Hepatocyte (in vitro differentiated cells): ENCODE data around the gene PSMD11. TPM values are rescaled to one million over a fixed set of nuclear protein-coding genes. Genes with fewer than 3 reads are reported as not detected.

Experiments used
- DNase-seq: peaks from one replicate; pipeline ENCODE4 v3.0.0-alpha.2; 2016; ENCODE audit warnings: low spot score
- H2AFZ ChIP-seq: fragments of 200-600 bp; sonication (generic); 2 replicates; pipeline ENCODE4 v1.6.0; 2016; ENCODE audit warnings: antibody characterized with exemption, mild to moderate bottlenecking
- H3K27ac ChIP-seq: fragments of 200-600 bp; sonication (generic); 2 replicates; pipeline ENCODE4 v1.5.1; 2016; ENCODE audit warnings: mild to moderate bottlenecking
- H3K27me3 ChIP-seq: fragments of 200-600 bp; sonication (generic); 2 replicates; pipeline ENCODE4 v1.6.1; 2016
- H3K36me3 ChIP-seq: fragments of 200-600 bp; sonication (generic); replicated peaks from 2 replicates; pipeline ENCODE4 v1.5.1; 2016; ENCODE audit warnings: low read depth; ENCODE audit not compliant: insufficient read depth
- H3K4me1 ChIP-seq: fragments of 200-600 bp; sonication (generic); 2 replicates; pipeline ENCODE4 v1.5.1; 2016; ENCODE audit warnings: mild to moderate bottlenecking, moderate library complexity; ENCODE audit not compliant: insufficient read depth
- H3K4me2 ChIP-seq: fragments of 200-600 bp; sonication (generic); 2 replicates; pipeline ENCODE4 v1.6.0; 2016
- H3K4me3 ChIP-seq: fragments of 200-600 bp; sonication (generic); 2 replicates; pipeline ENCODE4 v1.5.1; 2016; ENCODE audit warnings: mild to moderate bottlenecking
- H3K79me2 ChIP-seq: fragments of 200-600 bp; sonication (generic); 2 replicates; pipeline ENCODE4 v1.6.0; 2017; ENCODE audit warnings: mild to moderate bottlenecking
- H3K9me2 ChIP-seq: fragments of 200-600 bp; sonication (generic); replicated peaks from 2 replicates; pipeline ENCODE4 v1.6.0; 2017; ENCODE audit warnings: mild to moderate bottlenecking; ENCODE audit not compliant: insufficient read depth
- H3K9me3 ChIP-seq: fragments of 200-600 bp; sonication (generic); 2 replicates; pipeline ENCODE4 v1.5.1; 2016; ENCODE audit warnings: low read depth, mild to moderate bottlenecking
- H4K20me1 ChIP-seq: fragments of 200-600 bp; sonication (generic); 2 replicates; pipeline ENCODE4 v1.6.0; 2016; ENCODE audit warnings: mild to moderate bottlenecking; ENCODE audit not compliant: insufficient read depth, poor library complexity, severe bottlenecking
- EZH2 ChIP-seq: fragments of 200-600 bp; sonication (generic); IDR thresholded peaks from 2 replicates; pipeline ENCODE4 v1.6.1; 2016; ENCODE audit warnings: antibody characterized with exemption, mild to moderate bottlenecking, borderline replicate concordance
- EZH2phosphoT487 ChIP-seq: fragments of 200-600 bp; sonication (generic); IDR thresholded peaks from one replicate; pipeline ENCODE4 v1.6.1; 2018; ENCODE audit warnings: antibody characterized with exemption, mild to moderate bottlenecking, low read depth, moderate library complexity; ENCODE audit not compliant: unreplicated experiment, severe bottlenecking
- WGBS: methylation state at CpG from one replicate; pipeline ENCODE4 v1.1.6; 2016; ENCODE audit warnings: low lambda C conversion rate; ENCODE audit errors: missing lambda C conversion rate; 5-methylcytosine and 5-hydroxymethylcytosine counted together
- polyA plus RNA-seq: library from polyadenylated mRNA; unstranded; fragments of >200 nt; fragmentation: Nextera tagmentation; extraction: Ambion mirVana; gene quantifications from 2 replicates; pipeline ENCODE4 v1.2.1, GENCODE V29; 2016
- total RNA-seq: library from RNA; depleted of rRNA; stranded (reverse); fragments of >200 nt; gene quantifications from 2 replicates; pipeline ENCODE4 v1.2.3, GENCODE V29; 2014
- TF ChIP-seq, protein P1 (sequence below): fragments of 200-600 bp; sonication (generic); IDR thresholded peaks from 2 replicates; pipeline ENCODE4 v1.5.1; 2016; ENCODE audit warnings: antibody characterized with exemption, mild to moderate bottlenecking; ENCODE audit not compliant: poor library complexity

PSMD11 gene
- total and polyA plus RNA-seq, 2 experiments from 2014 or later: 62.0 to 141 TPM

- Histone ChIP-seq H3K27me3 (no peaks in the 10 kb centered on the region), H4K20me1 (peaks cover 19% of the 10 kb centered on the region), H3K27ac (no peak overlapping the region), H3K4me1 (no peaks in the 10 kb centered on the region), H3K79me2 (peaks cover 33% of the 10 kb centered on the region), H3K4me2 (no peak overlapping the region), H3K9me2 (no peaks in the 10 kb centered on the region), H3K9me3 (no peaks in the 10 kb centered on the region), H3K4me3 (no peak overlapping the region), H2AFZ (no peak overlapping the region), H3K36me3 (no peaks in the 10 kb centered on the region)
- DNase-seq: no peak
- TF ChIP-seq EZH2 (no peak), EZH2phosphoT487 (no peak)
- WGBS: 88% methylated on average over 4 of the region's 4 CpGs
Measured at GRCh38 chr17:32461498-32461852, 17.2 kb downstream of the PSMD11 start.

DNA sequence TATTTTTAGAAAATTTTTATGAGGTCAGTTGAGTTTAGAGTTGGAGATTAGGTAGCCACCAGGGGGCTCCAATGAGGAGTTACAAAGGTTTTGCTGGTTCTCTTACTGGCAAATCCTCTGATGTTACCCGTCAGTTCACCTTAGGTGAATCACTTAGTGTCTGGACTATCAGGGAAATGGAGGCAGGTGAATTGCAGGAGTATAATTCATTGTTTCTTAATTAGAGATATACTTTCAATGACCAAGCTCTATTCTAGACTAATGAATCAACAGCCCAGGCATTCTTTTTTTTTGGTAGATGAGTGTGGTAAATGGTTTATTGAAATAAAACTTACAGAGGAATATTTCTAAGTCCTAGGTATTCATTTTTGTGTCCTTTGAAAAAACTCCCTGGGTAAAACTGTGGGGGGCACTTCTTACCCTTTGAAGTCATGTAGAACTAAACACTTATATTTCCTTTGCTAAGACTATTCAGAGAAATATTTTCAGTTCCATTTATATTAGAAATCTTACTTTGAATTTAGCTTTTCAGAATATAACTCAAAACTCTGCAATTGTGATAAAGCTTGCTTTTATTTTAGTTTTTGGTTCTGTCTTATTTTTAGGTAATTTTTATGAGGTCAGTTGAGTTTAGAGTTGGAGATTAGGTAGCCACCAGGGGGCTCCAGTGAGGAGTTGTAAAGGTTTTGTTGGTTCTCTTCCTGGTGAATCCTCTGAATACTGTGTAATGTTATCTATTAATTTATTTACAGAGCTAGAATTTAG lies 17.7 kb downstream of the PSMD11 start:
- peak; percentile 72 for DNase-seq
- H3K79me2 ChIP-seq: peaks cover 33% of the 10 kb centered on the region

DNA sequence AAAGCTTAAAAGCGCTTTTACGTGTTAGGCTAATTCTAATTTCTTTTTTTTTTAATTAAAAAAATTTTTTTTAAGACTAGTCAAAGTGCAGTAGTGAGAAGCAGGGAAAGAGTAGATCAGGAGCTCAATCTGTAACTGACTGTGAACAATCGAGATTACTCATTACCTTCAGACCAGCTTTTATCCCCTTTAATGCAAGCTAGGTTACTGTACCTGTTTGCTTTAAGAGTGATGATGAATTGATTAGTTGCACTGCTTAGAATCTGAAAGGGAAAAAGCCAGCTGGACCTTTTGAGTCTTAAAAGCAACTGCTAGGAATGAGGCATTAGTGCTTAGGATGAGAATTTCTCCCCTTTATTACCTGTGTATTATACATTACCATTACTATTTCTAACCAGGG lies 19.0 kb downstream of the PSMD11 start:
- DNase-seq: no peak
- no peak overlapping the region for H2AFZ ChIP-seq
- no peaks in the 10 kb centered on the region for H3K27me3 ChIP-seq
- no peak overlapping the region for H3K4me3 ChIP-seq
- no peak overlapping the region for H3K27ac ChIP-seq
- no peak for TF ChIP-seq EZH2
- TF ChIP-seq, protein P1, sequence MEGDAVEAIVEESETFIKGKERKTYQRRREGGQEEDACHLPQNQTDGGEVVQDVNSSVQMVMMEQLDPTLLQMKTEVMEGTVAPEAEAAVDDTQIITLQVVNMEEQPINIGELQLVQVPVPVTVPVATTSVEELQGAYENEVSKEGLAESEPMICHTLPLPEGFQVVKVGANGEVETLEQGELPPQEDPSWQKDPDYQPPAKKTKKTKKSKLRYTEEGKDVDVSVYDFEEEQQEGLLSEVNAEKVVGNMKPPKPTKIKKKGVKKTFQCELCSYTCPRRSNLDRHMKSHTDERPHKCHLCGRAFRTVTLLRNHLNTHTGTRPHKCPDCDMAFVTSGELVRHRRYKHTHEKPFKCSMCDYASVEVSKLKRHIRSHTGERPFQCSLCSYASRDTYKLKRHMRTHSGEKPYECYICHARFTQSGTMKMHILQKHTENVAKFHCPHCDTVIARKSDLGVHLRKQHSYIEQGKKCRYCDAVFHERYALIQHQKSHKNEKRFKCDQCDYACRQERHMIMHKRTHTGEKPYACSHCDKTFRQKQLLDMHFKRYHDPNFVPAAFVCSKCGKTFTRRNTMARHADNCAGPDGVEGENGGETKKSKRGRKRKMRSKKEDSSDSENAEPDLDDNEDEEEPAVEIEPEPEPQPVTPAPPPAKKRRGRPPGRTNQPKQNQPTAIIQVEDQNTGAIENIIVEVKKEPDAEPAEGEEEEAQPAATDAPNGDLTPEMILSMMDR: no peak
- TF ChIP-seq EZH2phosphoT487: no peak
- H3K4me2 ChIP-seq: no peak overlapping the region
- H3K4me1 ChIP-seq: no peaks in the 10 kb centered on the region
- 92% methylated on average over 3 of the region's 3 CpGs for WGBS
- peaks cover 16% of the 10 kb centered on the region for H4K20me1 ChIP-seq
- no peaks in the 10 kb centered on the region for H3K9me2 ChIP-seq
- H3K79me2 ChIP-seq: peaks cover 27% of the 10 kb centered on the region
- no peaks in the 10 kb centered on the region for H3K9me3 ChIP-seq
- H3K36me3 ChIP-seq: no peaks in the 10 kb centered on the region

More for the DNA sequence above, 17.7 kb downstream of the PSMD11 start:
- WGBS: 78% methylated on average over 1 of the region's 1 CpG
- no peak overlapping the region for H3K27ac ChIP-seq
- TF ChIP-seq, protein P1: peak; percentile 52
- no peak for TF ChIP-seq EZH2
- no peaks in the 10 kb centered on the region for H3K9me2 ChIP-seq
- peaks cover 16% of the 10 kb centered on the region for H4K20me1 ChIP-seq
- H3K4me2 ChIP-seq: no peak overlapping the region
- H3K27me3 ChIP-seq: no peaks in the 10 kb centered on the region
- no peaks in the 10 kb centered on the region for H3K9me3 ChIP-seq
- H2AFZ ChIP-seq: no peak overlapping the region
- no peaks in the 10 kb centered on the region for H3K4me1 ChIP-seq
- no peak overlapping the region for H3K4me3 ChIP-seq
- no peaks in the 10 kb centered on the region for H3K36me3 ChIP-seq

- Histone ChIP-seq H3K36me3 (no peaks in the 10 kb centered on the region), H4K20me1 (peaks cover 13% of the 10 kb centered on the region), H2AFZ (no peak overlapping the region), H3K9me2 (no peaks in the 10 kb centered on the region), H3K79me2 (peaks cover 24% of the 10 kb centered on the region), H3K27me3 (no peaks in the 10 kb centered on the region), H3K4me1 (no peaks in the 10 kb centered on the region), H3K27ac (no peak overlapping the region), H3K4me3 (no peak overlapping the region), H3K4me2 (no peak overlapping the region), H3K9me3 (no peaks in the 10 kb centered on the region)
- 87% methylated on average over 1 of the region's 1 CpG for WGBS
- TF ChIP-seq, protein P1: no peak
- no peak for TF ChIP-seq EZH2
- no peak for TF ChIP-seq EZH2phosphoT487
- DNase-seq: no peak
Measured at GRCh38 chr17:32464374-32464773, 20.1 kb downstream of the PSMD11 start.
